ENCODE measurements around the gene IRAK4.

GRCh38 chr12:43711348-43711747 lies 47.4 kb upstream of the IRAK4 start:
- no peak for TF ChIP-seq POLR2A (IDR thresholded peaks at IDR 0.05)
- no peak for TF ChIP-seq CTCF (IDR thresholded peaks at IDR 0.05)
